ENCODE measurements around the gene LDAH.

LDAH gene

DNA sequence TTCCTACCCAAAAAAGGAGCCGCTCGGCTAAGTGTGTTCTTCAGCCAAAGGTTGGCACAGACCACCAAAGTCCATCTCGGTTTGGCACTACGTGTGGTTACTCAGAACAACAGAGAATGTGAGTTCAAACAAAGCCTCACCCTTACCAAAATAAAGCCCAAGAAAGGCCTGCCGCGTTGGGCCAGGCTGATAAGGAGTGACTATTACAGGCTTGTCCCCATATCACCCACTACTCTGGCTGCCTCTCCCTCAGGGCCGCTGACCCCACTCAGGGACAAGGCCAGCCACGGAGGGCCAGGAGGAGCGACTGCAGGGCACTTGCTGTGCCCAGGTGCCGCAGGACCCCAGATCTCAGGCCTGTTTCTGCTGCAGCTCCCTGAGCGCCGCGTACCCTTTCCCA lies 185.8 kb downstream of the LDAH start:
- H3K36me3 ChIP-seq = peaks cover 0 to 97% (median 11%) of the 10 kb centered on the region in 11 experiments; a peak in 13 of 22 replicates

DNA sequence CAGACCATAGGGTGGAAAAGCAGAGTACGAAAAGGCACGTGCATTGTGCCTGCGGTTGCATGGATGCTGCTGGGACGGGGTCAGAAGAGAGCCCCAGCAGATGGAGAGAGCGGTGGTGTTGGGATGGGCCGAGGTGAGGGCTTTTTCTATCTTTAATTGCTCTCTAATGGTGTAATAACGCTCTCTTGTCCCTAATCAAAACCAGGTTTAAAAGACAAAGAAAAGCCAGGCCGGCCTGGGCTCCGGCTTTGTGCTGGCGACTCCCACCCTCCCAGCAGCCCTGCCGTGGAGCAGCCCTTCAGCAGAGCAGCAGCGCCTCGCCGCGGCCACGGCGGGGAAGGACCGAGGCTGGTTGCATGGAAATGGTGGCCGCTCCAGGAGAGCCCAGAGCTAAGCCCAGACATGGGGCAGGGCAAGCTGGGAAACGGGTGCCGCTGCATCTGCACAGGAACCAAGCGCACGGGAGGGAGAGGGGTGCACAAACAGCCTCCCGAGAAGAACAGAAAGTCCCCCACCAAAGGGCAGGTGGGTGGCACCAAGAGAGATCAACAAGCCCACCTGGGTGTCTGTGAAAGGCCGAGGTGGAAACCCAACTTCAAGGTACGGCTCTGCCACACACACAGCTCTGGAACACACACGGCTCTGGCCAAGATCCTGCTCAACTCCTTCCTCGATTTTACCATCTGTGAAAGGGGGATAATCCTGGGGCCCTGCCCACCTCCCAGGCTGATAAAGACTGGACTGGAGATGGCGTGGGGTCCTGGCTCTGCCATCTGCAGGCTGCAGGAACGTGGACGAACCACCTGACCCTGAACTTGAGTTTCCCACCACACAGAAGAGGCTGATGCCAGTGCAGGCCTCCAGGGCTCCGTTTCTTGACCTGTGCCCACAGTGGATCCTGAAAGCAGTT lies 187.0 kb downstream of the LDAH start:
- no peak overlapping the region for H3K27ac ChIP-seq
- H3K4me3 ChIP-seq = no peak overlapping the region
- peaks cover 17 to 68% (median 41%) of the 10 kb centered on the region in 10 experiments for H3K4me1 ChIP-seq
- peak overlapping the region in 9 of 11 experiments; percentile 14 to 80 (median 37); a peak in 14 of 22 replicates for H3K4me2 ChIP-seq
- H3K9me3 ChIP-seq (replicated peaks in 1 of 11) = no peaks in the 10 kb centered on the region
- H4K20me1 ChIP-seq = peaks cover 3 to 87% (median 19%) of the 10 kb centered on the region in 11 experiments; a peak in 14 of 22 replicates
- peaks cover 0 to 95% (median 11%) of the 10 kb centered on the region in 11 experiments; a peak in 13 of 22 replicates for H3K36me3 ChIP-seq
- H3K27me3 ChIP-seq = no peaks in the 10 kb centered on the region
- TF ChIP-seq Cebpa-rat (IDR thresholded peaks at IDR 0.05) = no peak
- peak overlapping the region in 3 of 11 experiments; percentile 10 to 46 (median 22); a peak in 3 of 22 replicates for H3K9ac ChIP-seq

More for the DNA sequence above, 185.8 kb downstream of the LDAH start:
- Histone ChIP-seq H3K9ac (no peak overlapping the region), H3K27ac (no peak overlapping the region), H3K4me2 (no peak overlapping the region), H3K4me3 (no peak overlapping the region), H3K4me1 (peaks cover 17 to 73% (median 53%) of the 10 kb centered on the region in 10 experiments), H4K20me1 (peaks cover 11 to 87% (median 31%) of the 10 kb centered on the region in 11 experiments; a peak in 16 of 22 replicates), H3K9me3 (replicated peaks in 1 of 11) (no peaks in the 10 kb centered on the region), H3K27me3 (no peaks in the 10 kb centered on the region)
- no peak for TF ChIP-seq Cebpa-rat (IDR thresholded peaks at IDR 0.05)

- peaks cover 0 to 87% (median 14%) of the 10 kb centered on the region in 11 experiments; a peak in 12 of 22 replicates for H4K20me1 ChIP-seq
- H3K9ac ChIP-seq = 0 out of 22 replicates have a peak overlapping the region, but pooled peaks of 2 of the 11 experiments have one; percentile 10 to 25
- H3K4me2 ChIP-seq = peak overlapping the region in 10 of 11 experiments; percentile 63 to 81 (median 79); a peak in 13 of 22 replicates
- no peaks in the 10 kb centered on the region for H3K9me3 ChIP-seq (replicated peaks in 1 of 11)
- peaks cover 17 to 60% (median 34%) of the 10 kb centered on the region in 10 experiments for H3K4me1 ChIP-seq
- TF ChIP-seq Cebpa-rat (IDR thresholded peaks at IDR 0.05) = no peak
- H3K27me3 ChIP-seq = no peaks in the 10 kb centered on the region
- no peak overlapping the region for H3K4me3 ChIP-seq
- peaks cover 0 to 95% (median 7%) of the 10 kb centered on the region in 11 experiments; a peak in 13 of 22 replicates for H3K36me3 ChIP-seq
- no peak overlapping the region for H3K27ac ChIP-seq
Measured at GRCh38 chr2:20635113-20635510, 187.8 kb downstream of the LDAH start.

GRCh38 chr2:20634507-20635112 lies 188.3 kb downstream of the LDAH start:
- Histone ChIP-seq H3K4me2 (peak overlapping the region; percentile 63 to 81 (median 79)), H3K27me3 (no peaks in the 10 kb centered on the region), H3K9ac (peak overlapping the region in 7 of 11 experiments; percentile 23 to 57 (median 29); a peak in 7 of 22 replicates)

More at GRCh38 chr2:20634507-20635112, 188.3 kb downstream of the LDAH start:
- no peaks in the 10 kb centered on the region for H3K9me3 ChIP-seq (replicated peaks in 1 of 11)
- no peak overlapping the region for H3K4me3 ChIP-seq
- TF ChIP-seq Cebpa-rat (IDR thresholded peaks at IDR 0.05) = no peak
- no peak overlapping the region for H3K27ac ChIP-seq
- H4K20me1 ChIP-seq = peaks cover 0 to 87% (median 9%) of the 10 kb centered on the region in 11 experiments; a peak in 13 of 22 replicates
- H3K36me3 ChIP-seq = peaks cover 0 to 95% (median 7%) of the 10 kb centered on the region in 11 experiments; a peak in 11 of 22 replicates
- peaks cover 17 to 59% (median 34%) of the 10 kb centered on the region in 10 experiments for H3K4me1 ChIP-seq
